Panc1 (cell line): Measurements from ENCODE around the gene FAM180B. TPM values are rescaled to one million over a fixed set of nuclear protein-coding genes. Genes with fewer than 3 reads are reported as not detected.

ENCODE experiments used
- ATAC-seq: fragments of 200-7000 bp; cut with Tn5 transposase; 2 replicates; pipeline ENCODE4 v1.9.1; 2020; ENCODE audit warnings: mild to moderate bottlenecking, moderate library complexity
- BruUV-seq: library from RNA; stranded (reverse); fragments of 400-500 nt; replicated peaks from 2 replicates; lab custom pipeline; 2021; lab: Mats Ljungman, UMichigan
- CTCF ChIA-PET: fragments of 300-600 bp; sonication (Branson Sonifier 250); formaldehyde crosslinking; loops from one replicate; lab custom pipeline; 2022; ENCODE audit warnings: antibody characterized with exemption; lab: Charles Lee
- POLR2A ChIA-PET: fragments of 300-600 bp; sonication (Branson Sonifier 250); formaldehyde crosslinking; loops from one replicate; lab custom pipeline; 2022; ENCODE audit warnings: antibody characterized with exemption; lab: Charles Lee
- DNase-seq: peaks from one replicate; pipeline ENCODE4 v3.0.0-alpha.2; 2010; ENCODE audit warnings: low read depth, low spot score
- H3K27ac ChIP-seq: 2 replicates; pipeline ENCODE4 v1.5.1; 2011; ENCODE audit warnings: mild to moderate bottlenecking, low read length, inconsistent platforms
- H3K27me3 ChIP-seq: fragments of 200-500 bp; sonication (Bioruptor generic); 2 replicates; pipeline ENCODE4 v1.6.0; 2014; ENCODE audit warnings: low read length, inconsistent platforms; ENCODE audit not compliant: control insufficient read depth, insufficient read depth
- H3K36me3 ChIP-seq: fragments of 200-500 bp; sonication (Bioruptor generic); 2 replicates; pipeline ENCODE4 v1.5.1; 2014; ENCODE audit warnings: inconsistent platforms, mild to moderate bottlenecking, low read length, moderate library complexity; ENCODE audit not compliant: control insufficient read depth, insufficient read depth
- H3K4me1 ChIP-seq: 2 replicates; pipeline ENCODE4 v1.5.1; 2011; ENCODE audit warnings: inconsistent platforms, mild to moderate bottlenecking, low read length, moderate library complexity; ENCODE audit not compliant: control insufficient read depth, insufficient read depth
- H3K4me3 ChIP-seq, 2 experiments: 2 replicates each; pipeline ENCODE4 v1.5.1; 2011 to 2012; ENCODE audit warnings: low read depth in 2 of 2, low read length in 2 of 2, mild to moderate bottlenecking in 2 of 2, inconsistent platforms in 1 of 2, moderate library complexity in 1 of 2
- H3K9me3 ChIP-seq: fragments of 200-500 bp; sonication (Bioruptor generic); 2 replicates; pipeline ENCODE4 v1.5.1; 2014; ENCODE audit warnings: low read depth, mild to moderate bottlenecking, inconsistent platforms, low read length, moderate library complexity; ENCODE audit not compliant: control insufficient read depth, insufficient read depth
- CTCF ChIP-seq: fragments of 450-650 bp; IDR thresholded peaks from 2 replicates; pipeline ENCODE4 v1.5.1; 2017; ENCODE audit warnings: mild to moderate bottlenecking
- POLR2AphosphoS5 ChIP-seq: IDR thresholded peaks from 2 replicates; pipeline ENCODE4 v1.6.1; 2012; ENCODE audit warnings: mild to moderate bottlenecking, low read depth, low read length, moderate library complexity
- SIN3A ChIP-seq: IDR thresholded peaks from 2 replicates; pipeline ENCODE4 v1.6.1; 2012; ENCODE audit warnings: low read depth, mild to moderate bottlenecking, low read length, moderate library complexity, borderline replicate concordance; ENCODE audit not compliant: insufficient read depth
- TCF7L2 ChIP-seq: IDR thresholded peaks from 2 replicates; pipeline ENCODE4 v1.6.1; 2011; ENCODE audit warnings: mild to moderate bottlenecking, low read depth, low read length, inconsistent platforms
- in situ Hi-C: cut with HindIII; loops from 2 replicates; pipeline ENCODE4 v1.10.0; 2016; ENCODE audit warnings: low sequenced_read_pairs, low pct_unique_long_range_greater_than_20kb
- intact Hi-C: fragments of 100-400 bp; cut with micrococcal nuclease; formaldehyde crosslinking; loops from one replicate; pipeline ENCODE4 v1.10.0; 2022; ENCODE audit not compliant: unreplicated experiment
- total RNA-seq: library from RNA; stranded (reverse); gene quantifications from one replicate; pipeline ENCODE4 v1.2.1, GENCODE V29; 2021; ENCODE audit not compliant: unreplicated experiment
- TF ChIP-seq, protein P1 (sequence below), 2 experiments: IDR thresholded peaks; 2 replicates each; pipeline ENCODE4 v1.6.1; 2011 to 2012; ENCODE audit warnings: low read depth in 2 of 2, control low read depth in 1 of 2, low read length in 1 of 2, mild to moderate bottlenecking in 1 of 2, moderate library complexity in 1 of 2; ENCODE audit not compliant: insufficient read depth in 1 of 2

Gene FAM180B
- total RNA-seq, 1 experiment from 2014 or later: not detected

DNA sequence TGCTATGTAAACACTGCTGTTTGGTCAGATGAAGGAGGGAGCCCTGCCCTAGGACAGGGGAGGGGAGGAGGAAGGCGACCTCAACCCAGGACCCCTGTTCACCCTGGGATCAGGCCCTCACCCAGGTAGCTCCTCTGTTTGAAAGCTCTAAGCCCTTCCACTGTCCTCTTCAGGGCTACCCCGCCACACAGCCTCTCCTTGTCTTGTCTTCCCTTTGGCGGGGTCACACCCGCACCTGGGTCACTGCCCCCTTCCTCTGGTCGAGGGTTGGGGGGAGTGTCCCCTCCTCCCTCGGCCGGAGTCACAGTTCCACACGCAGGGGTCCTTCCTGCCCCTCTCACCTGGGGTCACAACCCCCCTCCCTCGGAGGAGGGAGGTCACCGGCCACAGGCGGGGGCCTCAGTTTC lies 21.5 kb upstream of the FAM180B start:
- intact Hi-C loops (no loop called here), in situ Hi-C loops (no loop called here)
- ATAC-seq (0 out of 2 replicates have a peak, but pooled peaks have one; percentile 23), DNase-seq (no peak)
- TSS peak; percentile 75 for BruUV-seq
- ChIA-PET CTCF (no interaction called here), POLR2A (interaction anchor here (0.5 to 0.9 kb wide), 2 partner anchors 13 to 911 kb away, joined by 3 to 5 read pairs; no protein-coding TSS in a partner anchor)
- no peak for TF ChIP-seq SIN3A
- TF ChIP-seq POLR2AphosphoS5: no peak
- TF ChIP-seq, protein P1, sequence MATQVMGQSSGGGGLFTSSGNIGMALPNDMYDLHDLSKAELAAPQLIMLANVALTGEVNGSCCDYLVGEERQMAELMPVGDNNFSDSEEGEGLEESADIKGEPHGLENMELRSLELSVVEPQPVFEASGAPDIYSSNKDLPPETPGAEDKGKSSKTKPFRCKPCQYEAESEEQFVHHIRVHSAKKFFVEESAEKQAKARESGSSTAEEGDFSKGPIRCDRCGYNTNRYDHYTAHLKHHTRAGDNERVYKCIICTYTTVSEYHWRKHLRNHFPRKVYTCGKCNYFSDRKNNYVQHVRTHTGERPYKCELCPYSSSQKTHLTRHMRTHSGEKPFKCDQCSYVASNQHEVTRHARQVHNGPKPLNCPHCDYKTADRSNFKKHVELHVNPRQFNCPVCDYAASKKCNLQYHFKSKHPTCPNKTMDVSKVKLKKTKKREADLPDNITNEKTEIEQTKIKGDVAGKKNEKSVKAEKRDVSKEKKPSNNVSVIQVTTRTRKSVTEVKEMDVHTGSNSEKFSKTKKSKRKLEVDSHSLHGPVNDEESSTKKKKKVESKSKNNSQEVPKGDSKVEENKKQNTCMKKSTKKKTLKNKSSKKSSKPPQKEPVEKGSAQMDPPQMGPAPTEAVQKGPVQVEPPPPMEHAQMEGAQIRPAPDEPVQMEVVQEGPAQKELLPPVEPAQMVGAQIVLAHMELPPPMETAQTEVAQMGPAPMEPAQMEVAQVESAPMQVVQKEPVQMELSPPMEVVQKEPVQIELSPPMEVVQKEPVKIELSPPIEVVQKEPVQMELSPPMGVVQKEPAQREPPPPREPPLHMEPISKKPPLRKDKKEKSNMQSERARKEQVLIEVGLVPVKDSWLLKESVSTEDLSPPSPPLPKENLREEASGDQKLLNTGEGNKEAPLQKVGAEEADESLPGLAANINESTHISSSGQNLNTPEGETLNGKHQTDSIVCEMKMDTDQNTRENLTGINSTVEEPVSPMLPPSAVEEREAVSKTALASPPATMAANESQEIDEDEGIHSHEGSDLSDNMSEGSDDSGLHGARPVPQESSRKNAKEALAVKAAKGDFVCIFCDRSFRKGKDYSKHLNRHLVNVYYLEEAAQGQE (IDR thresholded peaks at IDR 0.05; ENCODE audit: insufficient read depth in 1 of 2, low read depth in 2 of 2, low read length in 1 of 2): no peak
- no peak for TF ChIP-seq CTCF
- TF ChIP-seq TCF7L2: no peak
- Histone ChIP-seq H3K4me1 (peaks cover 4% of the 10 kb centered on the region; the same call in 1 of the 2 replicates), H3K36me3 (no peaks in the 10 kb centered on the region), H3K27me3 (no peaks in the 10 kb centered on the region), H3K4me3 (peak overlapping the region; percentile 77 to 94), H3K9me3 (no peaks in the 10 kb centered on the region), H3K27ac (peak overlapping the region; percentile 89)

DNA sequence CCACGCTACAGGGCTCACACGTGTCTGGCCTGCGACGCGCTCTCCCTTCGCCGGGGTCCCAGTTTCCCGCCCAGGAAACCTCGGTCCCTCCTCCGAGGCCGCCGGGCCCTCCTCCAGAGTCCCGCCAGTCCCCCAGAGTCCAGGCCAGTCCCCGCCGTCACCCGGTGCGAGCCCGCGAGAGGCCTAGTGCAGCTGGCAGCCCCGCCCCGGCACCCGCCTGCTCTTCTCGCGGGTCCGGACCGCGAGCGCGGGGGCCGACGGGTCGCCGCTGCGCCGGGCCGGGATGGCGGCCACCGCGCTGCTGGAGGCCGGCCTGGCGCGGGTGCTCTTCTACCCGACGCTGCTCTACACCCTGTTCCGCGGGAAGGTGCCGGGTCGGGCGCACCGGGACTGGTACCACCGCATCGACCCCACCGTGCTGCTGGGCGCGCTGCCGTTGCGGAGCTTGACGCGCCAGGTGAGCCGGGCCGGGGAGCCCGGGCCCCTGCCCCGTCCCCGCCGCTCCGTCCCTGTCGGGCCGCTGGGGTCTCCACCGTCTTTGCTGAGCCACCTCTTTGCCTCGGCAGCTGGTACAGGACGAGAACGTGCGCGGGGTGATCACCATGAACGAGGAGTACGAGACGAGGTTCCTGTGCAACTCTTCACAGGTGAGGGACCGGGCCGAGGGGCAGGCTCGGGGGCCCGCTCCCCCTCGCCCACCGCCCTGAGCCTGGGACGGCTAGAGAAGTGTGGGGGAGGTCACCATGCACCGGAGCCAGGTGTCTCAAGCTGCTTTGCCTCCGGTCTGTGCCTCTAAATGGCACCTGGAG lies 20.9 kb upstream of the FAM180B start, which contains the start of gene PTPMT1:
TSS of gene PTPMT1 (plus strand) at position 260 of the 809 bp plus-strand sequence. CDS start at position 284, 24 bp downstream.
- peak within 1 kb of the TSS; percentile 89 for H3K27ac ChIP-seq
- 0 out of 2 replicates have a peak, but pooled peaks have one; percentile 56 for TF ChIP-seq SIN3A
- TF ChIP-seq, protein P1 (IDR thresholded peaks at IDR 0.05; ENCODE audit: insufficient read depth in 1 of 2, low read depth in 2 of 2, low read length in 1 of 2): no peak
- TF ChIP-seq CTCF: no peak
- TF ChIP-seq POLR2AphosphoS5: peak; percentile 61
- TF ChIP-seq TCF7L2: no peak
- DNase-seq (no peak), ATAC-seq (peak; percentile 98)
- intact Hi-C loops: no loop called here
- no TSS peak for BruUV-seq
- H3K4me3 ChIP-seq: peak within 1 kb of the TSS; percentile 77 to 94
- ChIA-PET POLR2A (interaction anchor here (0.5 kb wide), 1 partner anchor 912 kb away, joined by 5 read pairs; no protein-coding TSS in a partner anchor), CTCF (no interaction called here)
- H3K36me3 ChIP-seq: no peaks in the 10 kb centered on the region
- H3K27me3 ChIP-seq: no peaks in the 10 kb centered on the region
- H3K4me1 ChIP-seq: peaks cover 4% of the 10 kb centered on the region; the same call in 1 of the 2 replicates
- in situ Hi-C loops: no loop called here
- H3K9me3 ChIP-seq: no peaks in the 10 kb centered on the region
